ENCODE measurements around the gene MBP.

MBP gene

GRCh38 chr18:77037567-77037966 is 95.0 kb downstream of the MBP start:
- no peaks in the 10 kb centered on the region for H3K36me3 Mint-ChIP-seq (ENCODE audit: low read depth)
- H3K4me1 Mint-ChIP-seq: peaks cover 20% of the 10 kb centered on the region
- peaks cover 4% of the 10 kb centered on the region for H3K27me3 Mint-ChIP-seq (ENCODE audit: low read depth)
- TF ChIP-seq CTCF (IDR thresholded peaks at IDR 0.05; ENCODE audit: unreplicated experiment in 3 of 3): no peak
- no peak overlapping the region for H3K4me3 Mint-ChIP-seq
- H3K27ac Mint-ChIP-seq: no peak overlapping the region
- peaks cover 6% of the 10 kb centered on the region for H3K9me3 Mint-ChIP-seq

GRCh38 chr18:77035380-77036187 is 97.0 kb downstream of the MBP start:
- no peak overlapping the region for H3K4me3 Mint-ChIP-seq
- no peaks in the 10 kb centered on the region for H3K36me3 Mint-ChIP-seq (ENCODE audit: low read depth)
- TF ChIP-seq CTCF (IDR thresholded peaks at IDR 0.05; ENCODE audit: unreplicated experiment in 3 of 3): no peak
- peaks cover 6% of the 10 kb centered on the region for H3K9me3 Mint-ChIP-seq
- peak overlapping the region; percentile 0 to 31 (median 17) for H3K27ac Mint-ChIP-seq
- peaks cover 4% of the 10 kb centered on the region for H3K27me3 Mint-ChIP-seq (ENCODE audit: low read depth)
- peaks cover 16% of the 10 kb centered on the region for H3K4me1 Mint-ChIP-seq

- no peak overlapping the region for H3K4me3 Mint-ChIP-seq
- H3K27me3 Mint-ChIP-seq (ENCODE audit: low read depth): peaks cover 4% of the 10 kb centered on the region
- H3K27ac Mint-ChIP-seq: no peak overlapping the region
- no peak for TF ChIP-seq CTCF (IDR thresholded peaks at IDR 0.05; ENCODE audit: unreplicated experiment in 3 of 3)
- peaks cover 5% of the 10 kb centered on the region for H3K9me3 Mint-ChIP-seq
- peaks cover 4% of the 10 kb centered on the region for H3K36me3 Mint-ChIP-seq (ENCODE audit: low read depth)
- peaks cover 16% of the 10 kb centered on the region for H3K4me1 Mint-ChIP-seq
These were observed 99.0 kb downstream of the MBP start for GRCh38 chr18:77033575-77033974.

- Mint-ChIP-seq H3K4me1 (peaks cover 16% of the 10 kb centered on the region), H3K27ac (no peak overlapping the region), H3K4me3 (no peak overlapping the region), H3K36me3 (ENCODE audit: low read depth) (peaks cover 6% of the 10 kb centered on the region), H3K27me3 (ENCODE audit: low read depth) (peaks cover 4% of the 10 kb centered on the region), H3K9me3 (peaks cover 7% of the 10 kb centered on the region)
- TF ChIP-seq CTCF (IDR thresholded peaks at IDR 0.05; ENCODE audit: unreplicated experiment in 3 of 3): no peak
These were observed 100.3 kb downstream of the MBP start for GRCh38 chr18:77032181-77032701.

- no peak overlapping the region for H3K27ac Mint-ChIP-seq
- H3K4me1 Mint-ChIP-seq: peaks cover 16% of the 10 kb centered on the region
- H3K27me3 Mint-ChIP-seq (ENCODE audit: low read depth): peaks cover 4% of the 10 kb centered on the region
- H3K36me3 Mint-ChIP-seq (ENCODE audit: low read depth): peaks cover 7% of the 10 kb centered on the region
- H3K9me3 Mint-ChIP-seq: peaks cover 8% of the 10 kb centered on the region
- no peak overlapping the region for H3K4me3 Mint-ChIP-seq
- no peak for TF ChIP-seq CTCF (IDR thresholded peaks at IDR 0.05; ENCODE audit: unreplicated experiment in 3 of 3)
These were observed 100.9 kb downstream of the MBP start for GRCh38 chr18:77031662-77032061.

- no peak for TF ChIP-seq CTCF (IDR thresholded peaks at IDR 0.05; ENCODE audit: unreplicated experiment in 3 of 3)
- peaks cover 8% of the 10 kb centered on the region for H3K9me3 Mint-ChIP-seq
- H3K27me3 Mint-ChIP-seq (ENCODE audit: low read depth): peaks cover 4% of the 10 kb centered on the region
- H3K36me3 Mint-ChIP-seq (ENCODE audit: low read depth): peaks cover 7% of the 10 kb centered on the region
- no peak overlapping the region for H3K27ac Mint-ChIP-seq
- peaks cover 8% of the 10 kb centered on the region for H3K4me1 Mint-ChIP-seq
- no peak overlapping the region for H3K4me3 Mint-ChIP-seq
These were observed 102.4 kb downstream of the MBP start for GRCh38 chr18:77030201-77030600.

Measured in nephron (organoid).